Measurements from ENCODE around the gene TEX26.

GRCh38 chr13:30898070-30898469, 34.4 kb upstream of the TEX26 start:
- TF ChIP-seq CTCF (IDR thresholded peaks at IDR 0.05) (no peak), POLR2AphosphoS5 (IDR thresholded peaks at IDR 0.05) (no peak)

All from esophagus muscularis mucosa (tissue), 3 donors.